Measurements from ENCODE around the gene RFX8.
A peak's percentile ranks its signal among the peaks of the same experiment; 100 is the strongest.
"Not testable (repeated sequence)": the region's sequence is repeated elsewhere in the genome, so short reads cannot be mapped to it uniquely, and the experiment has no call there.

RFX8 gene

GRCh38 chr2:101440127-101440738 lies 34.7 kb downstream of the RFX8 start:
- Histone ChIP-seq H3K9ac (ENCODE audit: low read length) (no peak overlapping the region), H3K27me3 (ENCODE audit: low read depth, low read length) (peaks cover 6% of the 10 kb centered on the region; the same call in 1 of the 2 replicates), H3K36me3 (replicated peaks; ENCODE audit: low read depth, low read length) (no peaks in the 10 kb centered on the region), H3K27ac (ENCODE audit: low read length) (no peak overlapping the region), H3K4me1 (ENCODE audit: low read length) (no peaks in the 10 kb centered on the region), H3K4me2 (ENCODE audit: low read length) (no peak overlapping the region), H4K20me1 (ENCODE audit: insufficient read depth, low read length) (no peaks in the 10 kb centered on the region), H3K4me3 (ENCODE audit: low read length) (no peak overlapping the region), H3K9me3 (ENCODE audit: insufficient read depth, low read length) (peaks cover 7% of the 10 kb centered on the region; the same call in 1 of the 2 replicates), H3K79me2 (ENCODE audit: low read length) (no peaks in the 10 kb centered on the region), H2AFZ (ENCODE audit: low read depth, low read length) (no peak overlapping the region)
- TF ChIP-seq, protein P1, sequence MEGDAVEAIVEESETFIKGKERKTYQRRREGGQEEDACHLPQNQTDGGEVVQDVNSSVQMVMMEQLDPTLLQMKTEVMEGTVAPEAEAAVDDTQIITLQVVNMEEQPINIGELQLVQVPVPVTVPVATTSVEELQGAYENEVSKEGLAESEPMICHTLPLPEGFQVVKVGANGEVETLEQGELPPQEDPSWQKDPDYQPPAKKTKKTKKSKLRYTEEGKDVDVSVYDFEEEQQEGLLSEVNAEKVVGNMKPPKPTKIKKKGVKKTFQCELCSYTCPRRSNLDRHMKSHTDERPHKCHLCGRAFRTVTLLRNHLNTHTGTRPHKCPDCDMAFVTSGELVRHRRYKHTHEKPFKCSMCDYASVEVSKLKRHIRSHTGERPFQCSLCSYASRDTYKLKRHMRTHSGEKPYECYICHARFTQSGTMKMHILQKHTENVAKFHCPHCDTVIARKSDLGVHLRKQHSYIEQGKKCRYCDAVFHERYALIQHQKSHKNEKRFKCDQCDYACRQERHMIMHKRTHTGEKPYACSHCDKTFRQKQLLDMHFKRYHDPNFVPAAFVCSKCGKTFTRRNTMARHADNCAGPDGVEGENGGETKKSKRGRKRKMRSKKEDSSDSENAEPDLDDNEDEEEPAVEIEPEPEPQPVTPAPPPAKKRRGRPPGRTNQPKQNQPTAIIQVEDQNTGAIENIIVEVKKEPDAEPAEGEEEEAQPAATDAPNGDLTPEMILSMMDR (IDR thresholded peaks at IDR 0.05; ENCODE audit: low read depth, low read length), result no peak
- TF ChIP-seq EZH2phosphoT487 (IDR thresholded peaks at IDR 0.05; ENCODE audit: low read depth), result no peak

DNA sequence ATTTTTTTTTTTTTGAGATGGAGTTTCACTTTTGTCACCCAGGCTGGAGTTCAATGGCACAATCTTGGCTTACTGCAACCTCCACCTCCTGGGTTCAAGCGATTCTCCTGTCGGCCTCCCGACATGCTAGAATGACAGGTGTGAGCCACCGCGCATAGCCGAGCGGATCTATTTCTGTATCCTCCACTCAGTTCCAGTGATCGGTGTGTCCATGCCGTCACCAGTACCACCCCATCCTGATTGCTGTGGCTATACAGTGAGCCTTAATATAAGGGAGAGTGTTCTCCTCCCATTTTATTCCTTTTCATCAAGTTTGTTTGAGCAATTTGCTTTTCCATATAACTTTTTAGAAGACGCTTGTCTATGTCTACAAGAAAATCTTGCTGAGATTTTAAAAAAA lies 35.2 kb downstream of the RFX8 start:
- no peaks in the 10 kb centered on the region for H3K4me1 ChIP-seq (ENCODE audit: low read length)
- H3K79me2 ChIP-seq (ENCODE audit: low read length), result no peaks in the 10 kb centered on the region
- H3K4me3 ChIP-seq (ENCODE audit: low read length), result no peak overlapping the region
- no peak for TF ChIP-seq EZH2phosphoT487 (IDR thresholded peaks at IDR 0.05; ENCODE audit: low read depth)
- TF ChIP-seq, protein P1 (IDR thresholded peaks at IDR 0.05; ENCODE audit: low read depth, low read length), result no peak
- no peaks in the 10 kb centered on the region for H3K36me3 ChIP-seq (replicated peaks; ENCODE audit: low read depth, low read length)
- H4K20me1 ChIP-seq (ENCODE audit: insufficient read depth, low read length), result no peaks in the 10 kb centered on the region
- H3K27ac ChIP-seq (ENCODE audit: low read length), result no peak overlapping the region
- H2AFZ ChIP-seq (ENCODE audit: low read depth, low read length), result no peak overlapping the region
- peaks cover 6% of the 10 kb centered on the region; the same call in 1 of the 2 replicates for H3K27me3 ChIP-seq (ENCODE audit: low read depth, low read length)
- H3K9me3 ChIP-seq (ENCODE audit: insufficient read depth, low read length), result peaks cover 6% of the 10 kb centered on the region; the same call in 1 of the 2 replicates
- H3K9ac ChIP-seq (ENCODE audit: low read length), result no peak overlapping the region
- no peak overlapping the region for H3K4me2 ChIP-seq (ENCODE audit: low read length)

- H4K20me1 ChIP-seq (ENCODE audit: insufficient read depth, low read length), result not testable (repeated sequence)
Observed at GRCh38 chr2:101438555-101438954, 36.4 kb downstream of the RFX8 start.

DNA sequence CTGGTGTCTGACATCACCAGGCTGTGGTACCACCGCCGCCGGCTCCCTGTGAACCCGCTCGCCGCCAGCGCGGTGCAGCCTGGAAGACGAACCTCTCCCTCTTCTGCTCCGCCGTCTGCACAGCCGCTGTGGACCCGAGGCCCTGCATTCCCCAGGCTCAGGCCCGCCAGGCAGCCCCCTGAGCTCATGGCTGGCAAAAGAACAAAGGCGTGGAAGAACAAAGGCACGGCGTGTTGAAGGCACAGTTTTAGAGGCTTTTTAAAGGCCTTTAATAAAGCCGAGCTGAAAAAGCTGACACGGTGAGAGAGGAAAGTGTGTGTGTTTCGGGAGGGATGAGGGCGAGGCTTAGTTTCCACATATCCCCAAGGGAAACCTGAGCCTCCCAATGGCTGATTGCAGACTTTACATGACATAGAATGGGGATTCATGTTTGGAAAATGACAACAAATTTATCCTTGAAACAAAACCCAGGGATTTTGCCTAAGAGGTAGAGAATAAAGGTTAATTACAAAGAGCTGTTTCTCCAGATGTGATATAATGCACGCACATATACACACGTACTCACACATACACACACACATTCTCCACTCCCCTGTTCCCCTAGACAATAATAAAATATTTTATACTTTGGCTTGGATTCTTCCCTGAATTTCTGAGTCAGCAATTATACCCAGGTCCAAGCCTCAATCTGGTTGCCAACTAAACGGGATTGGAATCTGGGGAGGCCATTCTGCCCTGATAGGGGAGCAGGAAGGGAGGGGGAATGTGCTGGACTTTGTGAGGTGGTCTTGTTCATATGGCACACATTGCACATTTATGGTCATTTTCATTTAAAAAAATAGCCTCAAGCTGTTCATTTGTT lies 39.7 kb downstream of the RFX8 start:
- no peaks in the 10 kb centered on the region for H4K20me1 ChIP-seq (ENCODE audit: insufficient read depth, low read length)
- TF ChIP-seq, protein P1 (IDR thresholded peaks at IDR 0.05; ENCODE audit: low read depth, low read length), result no peak
- no peak for TF ChIP-seq EZH2phosphoT487 (IDR thresholded peaks at IDR 0.05; ENCODE audit: low read depth)
- no peak overlapping the region for H3K27ac ChIP-seq (ENCODE audit: low read length)
- no peak overlapping the region for H2AFZ ChIP-seq (ENCODE audit: low read depth, low read length)
- H3K4me1 ChIP-seq (ENCODE audit: low read length), result no peaks in the 10 kb centered on the region
- no peak overlapping the region for H3K4me2 ChIP-seq (ENCODE audit: low read length)
- H3K36me3 ChIP-seq (replicated peaks; ENCODE audit: low read depth, low read length), result no peaks in the 10 kb centered on the region
- peaks cover 6% of the 10 kb centered on the region; the same call in 1 of the 2 replicates for H3K27me3 ChIP-seq (ENCODE audit: low read depth, low read length)
- no peaks in the 10 kb centered on the region for H3K79me2 ChIP-seq (ENCODE audit: low read length)
- no peaks in the 10 kb centered on the region for H3K9me3 ChIP-seq (ENCODE audit: insufficient read depth, low read length)
- H3K4me3 ChIP-seq (ENCODE audit: low read length), result no peak overlapping the region
- no peak overlapping the region for H3K9ac ChIP-seq (ENCODE audit: low read length)

More at GRCh38 chr2:101438555-101438954, 36.4 kb downstream of the RFX8 start:
- H3K4me2 ChIP-seq (ENCODE audit: low read length); H3K36me3 ChIP-seq (replicated peaks; ENCODE audit: low read depth, low read length); H3K79me2 ChIP-seq (ENCODE audit: low read length); H3K4me3 ChIP-seq (ENCODE audit: low read length); H3K9ac ChIP-seq (ENCODE audit: low read length); H3K4me1 ChIP-seq (ENCODE audit: low read length); H3K27ac ChIP-seq (ENCODE audit: low read length); H3K9me3 ChIP-seq (ENCODE audit: insufficient read depth, low read length); H3K27me3 ChIP-seq (ENCODE audit: low read depth, low read length): not testable (repeated sequence)
- peak overlapping the region; percentile 60; the same call in 1 of the 2 replicates for H2AFZ ChIP-seq (ENCODE audit: low read depth, low read length)
